Mammary epithelial cell (primary cell): ENCODE data around the gene RAPSN.

Experiments used
- CTCF ChIP-seq, 2 donors: IDR thresholded peaks in 1 of 2; conservative IDR thresholded peaks in 1 of 2; 2 replicates each; pipeline ENCODE4 v1.5.1; 2011 to 2012; ENCODE audit warnings: inconsistent platforms in 2 of 2, low read length in 2 of 2, mild to moderate bottlenecking in 2 of 2, control low read depth in 1 of 2, low read depth in 1 of 2; ENCODE audit not compliant: insufficient read depth in 1 of 2; ENCODE audit errors: extremely low read depth in 1 of 2
- EZH2 ChIP-seq: IDR thresholded peaks from 2 replicates; pipeline ENCODE4 v1.6.1; 2012; ENCODE audit warnings: low read length, inconsistent platforms, borderline replicate concordance

- TF ChIP-seq CTCF (conservative IDR thresholded peaks at IDR 0.05 in 1 of 2, IDR thresholded peaks at IDR 0.05 in 1 of 2; ENCODE audit: extremely low read depth in 1 of 2, insufficient read depth in 1 of 2, low read depth in 1 of 2, low read length in 2 of 2), result no peak
- no peak for TF ChIP-seq EZH2
Observed at GRCh38 chr11:47483457-47483856, 34.5 kb upstream of the RAPSN start.
